HCT116 (cell line): ENCODE results near the gene POLR1A. TPM values are rescaled to one million over a fixed set of nuclear protein-coding genes. Genes with fewer than 3 reads are reported as not detected.

ENCODE experiments used
- ATAC-seq: fragments of 200-7000 bp; cut with Tn5 transposase; 2 replicates; pipeline ENCODE4 v1.9.1; 2020; ENCODE audit warnings: mild to moderate bottlenecking, moderate library complexity
- BruUV-seq: library from RNA; stranded (reverse); fragments of 400-500 nt; replicated peaks from 2 replicates; lab custom pipeline; 2021; lab: Mats Ljungman, UMichigan
- CTCF ChIA-PET: fragments of 300-600 bp; sonication (Branson Sonifier 250); formaldehyde crosslinking; loops from one replicate; lab custom pipeline; 2021; ENCODE audit warnings: antibody characterized with exemption; lab: Charles Lee
- POLR2A ChIA-PET: fragments of 300-600, 350-600 bp; sonication (Branson Sonifier 250); formaldehyde crosslinking; loops from one replicate; lab custom pipeline; 2021; ENCODE audit warnings: antibody characterized with exemption; lab: Charles Lee
- RAD21 ChIA-PET, 2 experiments: fragments of 300-600 bp; sonication (Branson Sonifier 250); formaldehyde crosslinking; loops; one replicate each; lab custom pipeline; 2023; ENCODE audit warnings: low total read pairs in 2 of 2; ENCODE audit not compliant: uncharacterized antibody in 2 of 2, unreplicated experiment in 2 of 2, low non-redundant PET in 1 of 2; lab: Charles Lee
- DNase-seq: peaks from one replicate; pipeline ENCODE4 v3.0.0-alpha.2; 2010; ENCODE audit warnings: low read depth, low spot score
- H2AFZ ChIP-seq: fragments of 200-600 bp; shearing (Covaris generic), sonication (generic); 2 replicates; pipeline ENCODE4 v1.6.1; 2017; ENCODE audit warnings: low read depth, mixed run types, mixed read lengths, antibody characterized with exemption, low read length; ENCODE audit not compliant: poor library complexity, severe bottlenecking
- H3K27ac ChIP-seq: 2 replicates; pipeline ENCODE4 v1.5.1; 2012; ENCODE audit warnings: low read depth, low read length
- H3K27me3 ChIP-seq: fragments of 200-600 bp; sonication (generic); 2 replicates; pipeline ENCODE4 v1.6.1; 2016; ENCODE audit warnings: mixed run types, low read length, mixed read lengths; ENCODE audit not compliant: insufficient read depth
- H3K36me3 ChIP-seq, 2 experiments: fragments of 200-500 bp in 1 of 2; fragments of 200-600 bp in 1 of 2; sonication (Bioruptor generic) in 1 of 2; sonication (generic) in 1 of 2; 2 replicates each; pipeline versions ENCODE4 v1.5.1 to v1.6.1; 2014 to 2016; ENCODE audit warnings: low read length in 2 of 2, inconsistent platforms in 1 of 2, mixed read lengths in 1 of 2, mixed run types in 1 of 2; ENCODE audit not compliant: insufficient read depth in 2 of 2, control insufficient read depth in 1 of 2
- H3K4me1 ChIP-seq, 2 experiments: fragments of 200-600 bp in 1 of 2; sonication (generic) in 1 of 2; 2 replicates each; pipeline versions ENCODE4 v1.5.1 to v1.6.1; 2012 to 2017; ENCODE audit warnings: low read length in 2 of 2, inconsistent platforms in 1 of 2, mild to moderate bottlenecking in 1 of 2, mixed read lengths in 1 of 2, mixed run types in 1 of 2, moderate library complexity in 1 of 2; ENCODE audit not compliant: insufficient read depth in 2 of 2, control insufficient read depth in 1 of 2
- H3K4me2 ChIP-seq: fragments of 200-600 bp; sonication (generic); 2 replicates; pipeline ENCODE4 v1.6.1; 2017; ENCODE audit warnings: mixed run types, low read length, mixed read lengths
- H3K4me3 ChIP-seq, 2 experiments: fragments of 200-600 bp in 1 of 2; sonication (generic) in 1 of 2; replicated peaks in 1 of 2; 2 replicates each; pipeline ENCODE4 v1.5.1; 2011 to 2016; ENCODE audit warnings: low read length in 2 of 2, control low read depth in 1 of 2, low read depth in 1 of 2, mild to moderate bottlenecking in 1 of 2, mixed read lengths in 1 of 2, mixed run types in 1 of 2
- H3K79me2 ChIP-seq: fragments of 200-600 bp; sonication (generic); 2 replicates; pipeline ENCODE4 v1.6.1; 2017; ENCODE audit warnings: mild to moderate bottlenecking, mixed run types, low read length, moderate library complexity, mixed read lengths; ENCODE audit not compliant: insufficient read depth
- H3K9ac ChIP-seq: fragments of 200-600 bp; sonication (generic); 2 replicates; pipeline ENCODE4 v1.6.1; 2016; ENCODE audit warnings: low read length, mixed read lengths
- H3K9me2 ChIP-seq: fragments of 200-600 bp; sonication (generic), shearing (Covaris generic); 2 replicates; pipeline ENCODE4 v1.6.1; 2017; ENCODE audit warnings: mixed run types, mild to moderate bottlenecking, moderate library complexity; ENCODE audit not compliant: insufficient read depth
- H3K9me3 ChIP-seq, 2 experiments: fragments of 200-500 bp in 1 of 2; fragments of 200-600 bp in 1 of 2; sonication (Bioruptor generic) in 1 of 2; sonication (generic) in 1 of 2; 2 replicates each; pipeline ENCODE4 v1.6.1; 2014 to 2017; ENCODE audit warnings: low read length in 2 of 2, mixed read lengths in 2 of 2, inconsistent platforms in 1 of 2, low read depth in 1 of 2, mild to moderate bottlenecking in 1 of 2, mixed run types in 1 of 2, moderate library complexity in 1 of 2; ENCODE audit not compliant: control insufficient read depth in 1 of 2, insufficient read depth in 1 of 2
- H4K20me1 ChIP-seq: fragments of 200-600 bp; sonication (generic), shearing (Covaris generic); 2 replicates; pipeline ENCODE4 v1.6.1; 2017; ENCODE audit warnings: mixed run types, mild to moderate bottlenecking, moderate library complexity; ENCODE audit not compliant: insufficient read depth
- CBX3 ChIP-seq: IDR thresholded peaks from 2 replicates; pipeline ENCODE4 v1.6.1; 2012; ENCODE audit warnings: low read depth
- CEBPB ChIP-seq: IDR thresholded peaks from 2 replicates; pipeline ENCODE4 v1.6.1; 2012; ENCODE audit warnings: low read depth
- EGR1 ChIP-seq: IDR thresholded peaks from 2 replicates; pipeline ENCODE4 v1.6.1; 2012; ENCODE audit warnings: low read depth
- ELF1 ChIP-seq: IDR thresholded peaks from 2 replicates; pipeline ENCODE4 v1.6.1; 2012; ENCODE audit warnings: low read depth, borderline replicate concordance
- EZH2 ChIP-seq: fragments of 200-600 bp; sonication (generic); IDR thresholded peaks from 2 replicates; pipeline ENCODE4 v1.6.1; 2017; ENCODE audit warnings: antibody characterized with exemption, mixed run types
- EZH2phosphoT487 ChIP-seq: fragments of 200-600 bp; IDR thresholded peaks from 2 replicates; pipeline ENCODE4 v1.6.1; 2018; ENCODE audit warnings: antibody characterized with exemption, borderline replicate concordance
- JUND ChIP-seq: IDR thresholded peaks from 2 replicates; pipeline ENCODE4 v1.6.1; 2012
- POLR2AphosphoS5 ChIP-seq: IDR thresholded peaks from 2 replicates; pipeline ENCODE4 v1.6.1; 2011; ENCODE audit warnings: mild to moderate bottlenecking, low read depth, low read length, moderate library complexity
- RAD21 ChIP-seq: IDR thresholded peaks from 2 replicates; pipeline ENCODE4 v1.6.1; 2012; ENCODE audit warnings: low read depth, mild to moderate bottlenecking
- SIN3A ChIP-seq: IDR thresholded peaks from 2 replicates; pipeline ENCODE4 v1.6.1; 2012; ENCODE audit warnings: low read depth
- SP1 ChIP-seq: IDR thresholded peaks from 2 replicates; pipeline ENCODE4 v1.6.1; 2012; ENCODE audit warnings: low read depth
- ZBTB33 ChIP-seq: IDR thresholded peaks from 2 replicates; pipeline ENCODE4 v1.6.1; 2011; ENCODE audit warnings: mild to moderate bottlenecking, low read length, moderate library complexity; ENCODE audit not compliant: insufficient replicate concordance; ENCODE audit errors: extremely low read depth
- ZFX ChIP-seq: fragments of 450-650 bp; IDR thresholded peaks from 2 replicates; pipeline ENCODE4 v1.6.1; 2017
- ZNF274 ChIP-seq: fragments of 200-500 bp; sonication (Bioruptor generic); IDR thresholded peaks from 2 replicates; pipeline ENCODE4 v1.6.1; 2014; ENCODE audit warnings: mild to moderate bottlenecking, low read depth, low read length, inconsistent platforms
- intact Hi-C: fragments of 100-400 bp; cut with micrococcal nuclease; formaldehyde crosslinking; loops from 2 replicates; pipeline ENCODE4 v1.10.0; 2022
- total RNA-seq: library from RNA; stranded (reverse); gene quantifications from one replicate; pipeline ENCODE4 v1.2.1, GENCODE V29; 2021; ENCODE audit not compliant: unreplicated experiment
- TF ChIP-seq, protein P1 (sequence below): IDR thresholded peaks from 2 replicates; pipeline ENCODE4 v1.6.1; 2012

POLR1A gene
- total RNA-seq, 1 experiment from 2014 or later = 46.6 TPM

DNA sequence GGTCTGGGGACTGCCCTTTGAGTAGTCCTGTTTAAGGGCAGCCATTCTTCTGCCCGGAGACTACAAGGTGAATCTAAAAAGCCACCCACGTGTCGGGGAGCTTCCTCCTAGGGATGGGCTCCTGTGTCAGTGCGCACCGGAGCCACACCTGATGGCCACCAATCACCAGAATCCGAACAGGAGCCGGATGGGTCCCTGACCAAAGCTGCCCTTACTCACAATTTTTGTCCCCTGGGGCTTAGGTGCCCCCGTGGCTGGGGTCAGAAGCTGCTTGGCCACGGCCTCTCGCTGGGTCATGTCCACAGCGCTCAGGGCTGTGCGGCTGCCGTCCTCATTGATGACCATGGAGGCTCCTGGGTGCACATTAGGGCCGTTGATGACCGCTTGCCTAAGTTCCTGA lies 30.9 kb downstream of the POLR1A start:
- H3K4me1 ChIP-seq = no peaks in the 10 kb centered on the region
- intact Hi-C loops = no loop called here
- no peaks in the 10 kb centered on the region for H3K9me2 ChIP-seq
- no peaks in the 10 kb centered on the region for H3K27me3 ChIP-seq
- ChIA-PET POLR2A (no interaction called here), RAD21 (no interaction called here), CTCF (no interaction called here)
- no peaks in the 10 kb centered on the region for H4K20me1 ChIP-seq
- H3K36me3 ChIP-seq = peaks cover 38 to 57% of the 10 kb centered on the region in 2 experiments
- no peak overlapping the region for H3K9ac ChIP-seq
- H3K79me2 ChIP-seq = 0 out of 2 replicates have a peak, but pooled peaks cover 6% of the 10 kb centered on the region
- no peak overlapping the region for H3K4me2 ChIP-seq
- H2AFZ ChIP-seq = no peak overlapping the region
- H3K4me3 ChIP-seq = no peak overlapping the region
- no peak for TF ChIP-seq ZBTB33
- TF ChIP-seq ZNF274 = no peak
- TF ChIP-seq CBX3 = no peak
- TF ChIP-seq ZFX = no peak
- no peak for DNase-seq
- no peaks in the 10 kb centered on the region for H3K9me3 ChIP-seq
- no TSS peak for BruUV-seq
- no peak for ATAC-seq
- H3K27ac ChIP-seq = no peak overlapping the region

DNA sequence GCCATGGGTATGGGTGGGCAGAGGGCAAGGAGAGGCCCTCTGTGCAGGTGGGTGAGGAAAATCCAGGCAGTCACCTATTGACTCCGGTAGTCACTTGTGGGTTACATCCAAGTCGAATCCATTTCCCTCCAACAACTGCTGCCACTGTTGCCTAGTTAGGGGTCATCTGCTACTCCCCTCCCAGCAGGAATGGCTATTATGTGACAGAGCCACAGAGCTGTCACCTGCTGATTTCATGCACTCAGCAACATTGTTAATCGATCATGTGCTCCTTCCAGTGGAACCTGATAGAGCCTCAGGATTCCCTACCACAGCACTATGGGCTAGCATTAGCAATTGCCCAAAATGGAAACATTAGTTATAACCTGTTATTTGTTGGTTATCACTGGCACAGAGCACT lies 31.4 kb downstream of the POLR1A start:
- Histone ChIP-seq H3K79me2 (0 out of 2 replicates have a peak, but pooled peaks cover under 1% of the 10 kb centered on the region), H3K4me3 (no peak overlapping the region), H3K4me2 (no peak overlapping the region), H3K27me3 (no peaks in the 10 kb centered on the region), H3K9ac (no peak overlapping the region), H2AFZ (no peak overlapping the region), H3K27ac (no peak overlapping the region), H3K9me3 (no peaks in the 10 kb centered on the region), H4K20me1 (no peaks in the 10 kb centered on the region), H3K4me1 (no peaks in the 10 kb centered on the region), H3K9me2 (no peaks in the 10 kb centered on the region), H3K36me3 (peaks cover 43 to 61% of the 10 kb centered on the region in 2 experiments)
- no TSS peak for BruUV-seq
- ATAC-seq = no peak
- POLR2A ChIA-PET = no interaction called here
- intact Hi-C loops = no loop called here
- CTCF ChIA-PET = no interaction called here
- DNase-seq = no peak
- RAD21 ChIA-PET = no interaction called here
- TF ChIP-seq EGR1 (no peak), ZNF274 (no peak), JUND (no peak), EZH2phosphoT487 (no peak), ELF1 (no peak), EZH2 (no peak), ZBTB33 (no peak), POLR2AphosphoS5 (no peak), RAD21 (no peak), SIN3A (no peak), SP1 (no peak), CEBPB (no peak)
- TF ChIP-seq, protein P1, sequence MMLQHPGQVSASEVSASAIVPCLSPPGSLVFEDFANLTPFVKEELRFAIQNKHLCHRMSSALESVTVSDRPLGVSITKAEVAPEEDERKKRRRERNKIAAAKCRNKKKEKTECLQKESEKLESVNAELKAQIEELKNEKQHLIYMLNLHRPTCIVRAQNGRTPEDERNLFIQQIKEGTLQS = no peak
- TF ChIP-seq, all 23 proteins: peak for 0
